GM06990 (cell line): ENCODE measurements around the gene HIVEP3.

ENCODE experiments used
- DNase-seq: peaks from one replicate; pipeline ENCODE4 v3.0.0-alpha.2; 2011; ENCODE audit not compliant: insufficient read length; ENCODE audit errors: extremely low read depth
- H3K27me3 ChIP-seq: replicated peaks from 2 replicates; pipeline ENCODE4 v1.6.0; 2011; ENCODE audit warnings: low read length; ENCODE audit not compliant: control insufficient read depth, insufficient read depth
- H3K36me3 ChIP-seq: 2 replicates; pipeline ENCODE4 v1.5.1; 2011; ENCODE audit warnings: low read length; ENCODE audit not compliant: control insufficient read depth, insufficient read depth
- H3K4me3 ChIP-seq: replicated peaks from 2 replicates; pipeline ENCODE4 v1.5.1; 2011; ENCODE audit warnings: low read depth, mild to moderate bottlenecking, control low read depth, low read length
- TF ChIP-seq, protein P1 (sequence below): IDR thresholded peaks from 2 replicates; pipeline ENCODE4 v1.5.1; 2011; ENCODE audit warnings: low read length, control low read depth, mild to moderate bottlenecking, inconsistent platforms; ENCODE audit not compliant: insufficient read depth, poor library complexity, severe bottlenecking

Gene HIVEP3

DNA sequence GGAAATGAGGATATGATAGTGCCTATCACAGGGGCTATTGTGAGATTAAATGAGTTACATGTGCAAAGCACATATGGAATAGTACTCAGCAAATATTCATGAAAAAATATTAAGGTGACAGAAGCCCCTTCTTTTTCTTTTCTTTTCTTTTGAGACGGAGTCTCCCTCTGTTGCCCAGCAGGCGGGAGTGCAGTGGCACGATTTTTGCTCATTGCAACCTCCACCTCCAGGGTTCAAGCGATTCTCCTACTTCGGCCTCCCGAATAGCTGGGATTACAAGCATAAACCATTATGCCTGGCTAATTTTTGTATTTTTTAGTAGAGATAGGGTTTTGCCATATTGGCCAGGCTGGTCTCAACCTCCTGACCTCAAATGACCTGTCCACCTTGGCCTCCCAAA, 139.4 kb downstream of the HIVEP3 start:
- Histone ChIP-seq H3K4me3 (no peak overlapping the region), H3K27me3 (no peaks in the 10 kb centered on the region), H3K36me3 (no peaks in the 10 kb centered on the region)
- no peak for DNase-seq
- TF ChIP-seq, protein P1, sequence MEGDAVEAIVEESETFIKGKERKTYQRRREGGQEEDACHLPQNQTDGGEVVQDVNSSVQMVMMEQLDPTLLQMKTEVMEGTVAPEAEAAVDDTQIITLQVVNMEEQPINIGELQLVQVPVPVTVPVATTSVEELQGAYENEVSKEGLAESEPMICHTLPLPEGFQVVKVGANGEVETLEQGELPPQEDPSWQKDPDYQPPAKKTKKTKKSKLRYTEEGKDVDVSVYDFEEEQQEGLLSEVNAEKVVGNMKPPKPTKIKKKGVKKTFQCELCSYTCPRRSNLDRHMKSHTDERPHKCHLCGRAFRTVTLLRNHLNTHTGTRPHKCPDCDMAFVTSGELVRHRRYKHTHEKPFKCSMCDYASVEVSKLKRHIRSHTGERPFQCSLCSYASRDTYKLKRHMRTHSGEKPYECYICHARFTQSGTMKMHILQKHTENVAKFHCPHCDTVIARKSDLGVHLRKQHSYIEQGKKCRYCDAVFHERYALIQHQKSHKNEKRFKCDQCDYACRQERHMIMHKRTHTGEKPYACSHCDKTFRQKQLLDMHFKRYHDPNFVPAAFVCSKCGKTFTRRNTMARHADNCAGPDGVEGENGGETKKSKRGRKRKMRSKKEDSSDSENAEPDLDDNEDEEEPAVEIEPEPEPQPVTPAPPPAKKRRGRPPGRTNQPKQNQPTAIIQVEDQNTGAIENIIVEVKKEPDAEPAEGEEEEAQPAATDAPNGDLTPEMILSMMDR: peak; percentile 15

DNA sequence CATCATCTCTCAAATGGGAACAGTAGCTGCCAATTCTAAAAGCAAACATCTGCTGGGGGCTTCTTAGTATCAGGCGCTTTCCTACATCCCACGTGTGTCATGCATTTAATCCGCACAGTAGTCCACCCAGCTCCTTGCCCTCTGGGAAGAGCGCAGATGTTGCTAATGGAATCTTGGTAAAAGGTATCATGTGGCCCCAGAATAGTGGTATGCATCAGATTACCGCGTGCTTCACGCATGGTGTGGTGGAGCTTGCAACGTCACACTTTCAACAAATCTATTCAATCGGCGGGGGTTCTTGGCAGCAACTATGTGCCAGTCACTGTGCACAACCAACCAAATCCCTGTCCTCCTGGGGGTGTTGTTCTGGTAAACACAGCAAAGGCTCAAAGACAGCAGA, 141.0 kb downstream of the HIVEP3 start:
- no peaks in the 10 kb centered on the region for H3K27me3 ChIP-seq
- TF ChIP-seq, protein P1: no peak
- no peak for DNase-seq
- no peaks in the 10 kb centered on the region for H3K36me3 ChIP-seq
- no peak overlapping the region for H3K4me3 ChIP-seq

DNA sequence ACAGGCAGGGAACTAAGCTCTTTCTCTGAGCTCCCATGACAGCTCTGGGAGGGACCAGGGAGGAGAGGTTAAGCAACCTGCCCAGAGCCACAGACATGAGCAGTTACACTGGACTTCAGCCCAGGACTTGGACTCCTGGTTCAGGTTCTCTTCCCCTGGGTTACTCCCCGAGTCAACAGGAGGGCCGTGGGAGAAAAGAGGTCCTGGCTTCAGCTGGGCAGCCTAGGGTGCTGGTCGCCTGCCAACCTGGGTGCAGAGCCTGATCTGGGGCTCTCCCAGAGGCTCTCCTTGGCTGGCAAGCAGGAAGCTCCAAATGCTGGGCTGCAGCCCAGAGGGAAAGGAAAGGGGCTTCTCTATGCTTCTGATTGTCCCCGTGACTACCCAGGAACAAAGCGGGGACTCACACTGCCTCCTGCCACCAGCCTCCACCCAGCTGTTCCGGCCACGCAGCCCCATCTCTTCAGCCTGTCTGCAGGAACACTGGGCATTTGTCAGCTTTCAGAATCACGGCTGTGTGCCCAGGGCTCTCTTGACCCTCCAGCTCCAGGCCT, 141.8 kb downstream of the HIVEP3 start:
- Histone ChIP-seq H3K36me3 (no peaks in the 10 kb centered on the region), H3K4me3 (no peak overlapping the region), H3K27me3 (no peaks in the 10 kb centered on the region)
- TF ChIP-seq, protein P1: no peak
- DNase-seq: no peak

DNA sequence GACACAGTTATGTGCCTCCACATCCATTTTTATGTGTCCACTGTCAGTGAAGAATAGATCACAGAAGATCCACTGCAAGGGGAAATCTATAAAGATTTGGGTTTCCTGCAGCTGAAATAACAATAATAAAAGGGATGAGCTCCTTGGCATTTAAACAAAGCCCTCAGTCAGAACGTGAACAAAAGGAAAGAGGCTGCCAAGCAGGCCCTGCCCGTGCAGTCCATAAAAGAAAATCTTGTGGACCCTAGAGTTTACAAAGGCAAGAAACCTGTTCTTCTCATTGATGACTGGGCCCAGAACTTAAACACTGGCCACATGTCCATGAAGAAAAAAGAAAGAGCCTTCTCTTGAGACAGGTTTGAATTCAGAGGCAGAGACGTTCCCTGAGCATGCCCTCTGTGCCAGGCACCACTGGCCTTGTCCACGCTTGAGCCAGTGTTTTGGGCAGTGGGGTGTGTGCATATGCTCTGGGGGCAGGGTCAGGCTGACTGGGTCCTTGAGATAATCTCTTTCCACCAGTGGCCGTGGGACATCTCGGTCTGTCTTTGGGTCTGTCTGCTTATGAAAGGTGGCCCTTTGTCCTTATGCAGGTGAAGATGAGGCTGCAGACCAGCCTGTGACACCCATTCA, 142.7 kb downstream of the HIVEP3 start:
- Histone ChIP-seq H3K36me3 (no peaks in the 10 kb centered on the region), H3K27me3 (no peaks in the 10 kb centered on the region), H3K4me3 (no peak overlapping the region)
- DNase-seq: no peak
- TF ChIP-seq, protein P1: no peak

DNA sequence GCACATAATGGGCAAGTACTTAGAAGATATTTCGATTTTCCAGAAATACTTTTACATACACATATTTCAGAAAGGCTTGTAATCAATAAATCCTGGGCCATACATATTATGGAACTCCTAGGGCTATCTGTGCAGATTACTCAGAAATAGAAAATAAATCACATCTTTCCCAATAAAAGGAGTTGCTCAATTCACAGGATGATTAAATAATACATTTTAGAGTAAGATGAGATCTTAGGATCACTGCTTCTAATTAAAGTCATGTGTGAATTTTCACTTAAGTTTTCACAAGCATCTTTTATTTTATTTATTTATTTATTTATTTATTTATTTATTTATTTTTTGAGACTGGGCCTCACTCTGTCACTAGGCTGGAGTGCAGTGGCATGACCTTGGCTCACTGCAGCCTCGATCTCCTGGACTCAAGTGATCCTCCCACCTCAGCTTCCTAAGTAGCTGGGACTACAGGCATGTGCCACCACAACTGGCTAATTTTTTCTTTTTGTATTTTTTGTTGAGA, 144.2 kb downstream of the HIVEP3 start:
- no peak for DNase-seq
- Histone ChIP-seq H3K4me3 (no peak overlapping the region), H3K27me3 (no peaks in the 10 kb centered on the region), H3K36me3 (no peaks in the 10 kb centered on the region)
- TF ChIP-seq, protein P1: no peak
